ENCODE results near the gene USP9Y. TPM values are rescaled to one million over a fixed set of nuclear protein-coding genes. Genes with fewer than 3 reads are reported as not detected.

USP9Y gene
- total RNA-seq, 2 donors from 2014 or later: 14.0 to 19.1 TPM

GRCh38 chrY:12733625-12734024 lies 32.6 kb downstream of the USP9Y start:
- peak; percentile 99 for ATAC-seq (replicated peaks)
- Mint-ChIP-seq H3K4me3 (peak overlapping the region; percentile 10), H3K4me1 (peaks cover 3% of the 10 kb centered on the region), H3K27ac (no peak overlapping the region), H3K9me3 (no peaks in the 10 kb centered on the region), H3K27me3 (no peaks in the 10 kb centered on the region), H3K36me3 (ENCODE audit: low read depth) (peaks cover 61% of the 10 kb centered on the region)

GRCh38 chrY:12734051-12734450 lies 33.0 kb downstream of the USP9Y start:
- Mint-ChIP-seq H3K4me1 (peaks cover 3% of the 10 kb centered on the region), H3K36me3 (ENCODE audit: low read depth) (peaks cover 61% of the 10 kb centered on the region), H3K27me3 (no peaks in the 10 kb centered on the region), H3K9me3 (no peaks in the 10 kb centered on the region), H3K27ac (no peak overlapping the region), H3K4me3 (peak overlapping the region; percentile 10)
- ATAC-seq (replicated peaks): no peak

DNA sequence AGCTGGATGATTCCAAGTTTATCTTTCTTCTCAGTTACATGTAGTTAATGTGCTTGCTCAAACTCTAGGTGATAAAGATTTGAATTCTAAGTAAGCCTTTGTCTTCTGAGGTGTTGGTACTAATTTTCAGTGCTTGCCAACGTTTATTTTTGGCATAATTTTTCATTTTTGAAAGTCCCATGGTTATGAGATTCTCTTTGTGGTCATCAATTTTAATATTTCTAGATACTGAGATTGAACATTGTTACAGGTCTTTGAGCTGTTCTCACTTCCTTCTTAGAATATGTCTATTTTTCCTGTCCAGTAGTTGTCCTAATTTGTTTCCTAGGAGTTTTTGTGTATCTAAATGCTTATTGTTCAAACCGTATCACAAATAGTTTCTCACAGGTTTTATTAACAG lies 40.4 kb downstream of the USP9Y start:
- no peaks in the 10 kb centered on the region for H3K9me3 Mint-ChIP-seq
- H3K27me3 Mint-ChIP-seq: no peaks in the 10 kb centered on the region
- no peak overlapping the region for H3K4me3 Mint-ChIP-seq
- H3K4me1 Mint-ChIP-seq: no peaks in the 10 kb centered on the region
- H3K36me3 Mint-ChIP-seq (ENCODE audit: low read depth): peaks cover 70% of the 10 kb centered on the region
- no peak for ATAC-seq (replicated peaks)
- H3K27ac Mint-ChIP-seq: no peak overlapping the region

DNA sequence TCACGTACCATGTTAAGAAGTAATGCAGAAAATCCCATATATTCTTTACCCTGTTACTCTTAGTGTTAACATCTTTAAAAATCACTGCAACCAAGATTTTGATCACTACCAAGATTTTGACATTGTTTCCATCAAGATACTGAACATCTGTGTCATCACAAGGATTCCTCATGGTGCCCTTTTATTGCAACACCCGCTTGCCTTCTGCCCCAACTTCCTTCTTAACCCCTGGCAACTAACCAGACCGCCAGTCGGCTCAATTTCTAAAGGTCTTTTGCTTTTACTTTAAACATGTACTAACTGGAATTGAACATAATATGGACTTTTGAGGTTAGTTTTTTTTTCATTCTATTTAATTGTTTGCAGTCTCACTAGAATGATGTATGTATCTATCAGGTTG lies 41.7 kb downstream of the USP9Y start:
- Mint-ChIP-seq H3K27me3 (no peaks in the 10 kb centered on the region), H3K4me1 (no peaks in the 10 kb centered on the region), H3K36me3 (ENCODE audit: low read depth) (peaks cover 77% of the 10 kb centered on the region), H3K27ac (no peak overlapping the region), H3K9me3 (no peaks in the 10 kb centered on the region), H3K4me3 (no peak overlapping the region)
- ATAC-seq (replicated peaks): no peak

DNA sequence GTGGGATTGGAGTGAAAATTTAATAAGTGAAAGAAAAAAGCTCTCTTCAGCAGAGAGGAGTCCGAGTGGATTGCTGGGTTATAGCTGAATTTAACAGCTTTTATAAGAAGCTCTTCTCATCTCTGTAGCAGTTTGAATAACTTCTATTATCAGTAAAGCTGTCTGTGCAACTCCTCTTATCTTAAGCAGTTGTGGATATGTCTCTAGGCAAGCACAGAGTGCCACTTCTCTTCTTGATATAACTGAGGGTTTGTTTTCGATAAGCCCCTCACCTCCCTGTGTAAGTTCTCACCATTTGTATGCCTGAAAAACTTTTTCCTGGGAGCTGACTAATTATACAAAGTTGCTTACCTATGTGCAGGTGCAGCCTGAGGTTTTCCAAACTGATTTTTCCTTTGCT lies 43.1 kb downstream of the USP9Y start:
- H3K9me3 Mint-ChIP-seq: no peaks in the 10 kb centered on the region
- H3K4me3 Mint-ChIP-seq: no peak overlapping the region
- no peak overlapping the region for H3K27ac Mint-ChIP-seq
- no peaks in the 10 kb centered on the region for H3K4me1 Mint-ChIP-seq
- H3K36me3 Mint-ChIP-seq (ENCODE audit: low read depth): peaks cover 67% of the 10 kb centered on the region
- ATAC-seq (replicated peaks): no peak
- no peaks in the 10 kb centered on the region for H3K27me3 Mint-ChIP-seq

- Mint-ChIP-seq H3K27me3 (no peaks in the 10 kb centered on the region), H3K4me1 (no peaks in the 10 kb centered on the region), H3K4me3 (no peak overlapping the region), H3K9me3 (no peaks in the 10 kb centered on the region), H3K36me3 (ENCODE audit: low read depth) (peaks cover 43% of the 10 kb centered on the region), H3K27ac (no peak overlapping the region)
- ATAC-seq (replicated peaks): peak; percentile 24
Measured at GRCh38 chrY:12749293-12749692, 48.3 kb downstream of the USP9Y start.

DNA sequence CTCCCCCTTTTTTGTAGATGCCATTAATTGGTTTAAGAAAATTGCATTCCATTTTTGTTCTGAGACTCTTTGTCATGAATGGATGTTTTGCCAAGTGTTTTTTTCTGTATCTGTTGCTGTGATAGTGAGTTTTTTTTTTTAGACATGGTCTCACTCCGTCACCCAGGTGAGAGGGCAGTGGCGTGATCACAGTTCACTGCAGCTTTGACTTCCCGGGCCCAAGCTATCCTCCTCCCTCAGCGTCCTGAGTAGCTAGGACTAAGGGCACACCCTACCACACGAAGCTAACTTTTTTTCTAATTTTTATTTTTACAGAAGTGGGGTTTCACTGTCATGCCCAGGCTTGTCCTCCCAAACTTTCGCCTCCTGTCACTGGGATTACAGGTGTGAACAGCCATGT lies 51.8 kb downstream of the USP9Y start:
- H3K36me3 Mint-ChIP-seq (ENCODE audit: low read depth): peaks cover 47% of the 10 kb centered on the region

GRCh38 chrY:12756021-12756420 lies 55.0 kb downstream of the USP9Y start:
- H3K9me3 Mint-ChIP-seq: no peaks in the 10 kb centered on the region
- H3K27me3 Mint-ChIP-seq: no peaks in the 10 kb centered on the region
- H3K4me1 Mint-ChIP-seq: peaks cover 8% of the 10 kb centered on the region
- H3K4me3 Mint-ChIP-seq: peak overlapping the region; percentile 34
- H3K27ac Mint-ChIP-seq: no peak overlapping the region
- H3K36me3 Mint-ChIP-seq (ENCODE audit: low read depth): peaks cover 59% of the 10 kb centered on the region
- peak; percentile 87 for ATAC-seq (replicated peaks)

More for the DNA sequence above, 51.8 kb downstream of the USP9Y start:
- H3K27me3 Mint-ChIP-seq: no peaks in the 10 kb centered on the region
- H3K4me3 Mint-ChIP-seq: no peak overlapping the region
- peaks cover 8% of the 10 kb centered on the region for H3K4me1 Mint-ChIP-seq
- no peak for ATAC-seq (replicated peaks)
- H3K27ac Mint-ChIP-seq: no peak overlapping the region
- no peaks in the 10 kb centered on the region for H3K9me3 Mint-ChIP-seq

DNA sequence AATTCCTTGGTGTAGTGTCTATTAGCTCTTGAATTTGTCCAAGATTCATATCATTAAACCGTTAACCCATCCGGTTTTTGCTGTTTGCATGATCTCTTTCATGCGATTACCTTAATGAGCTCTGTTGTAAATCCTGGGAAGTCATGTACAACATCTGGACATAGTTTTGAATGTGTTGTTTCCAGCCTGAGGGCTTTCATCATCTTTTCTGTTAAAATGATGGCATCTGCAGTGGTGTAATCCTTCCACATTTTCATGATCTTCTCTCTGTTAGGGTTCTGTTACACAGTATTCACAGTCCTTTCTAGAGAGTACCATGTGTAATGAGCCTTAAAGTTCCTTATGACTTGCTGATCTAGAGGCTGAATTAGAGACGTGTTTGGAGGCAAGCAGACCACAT lies 64.9 kb downstream of the USP9Y start:
- Mint-ChIP-seq H3K4me3 (no peak overlapping the region), H3K27me3 (no peaks in the 10 kb centered on the region), H3K9me3 (no peaks in the 10 kb centered on the region), H3K4me1 (no peaks in the 10 kb centered on the region), H3K36me3 (ENCODE audit: low read depth) (peaks cover 46% of the 10 kb centered on the region), H3K27ac (no peak overlapping the region)
- ATAC-seq (replicated peaks): no peak

DNA sequence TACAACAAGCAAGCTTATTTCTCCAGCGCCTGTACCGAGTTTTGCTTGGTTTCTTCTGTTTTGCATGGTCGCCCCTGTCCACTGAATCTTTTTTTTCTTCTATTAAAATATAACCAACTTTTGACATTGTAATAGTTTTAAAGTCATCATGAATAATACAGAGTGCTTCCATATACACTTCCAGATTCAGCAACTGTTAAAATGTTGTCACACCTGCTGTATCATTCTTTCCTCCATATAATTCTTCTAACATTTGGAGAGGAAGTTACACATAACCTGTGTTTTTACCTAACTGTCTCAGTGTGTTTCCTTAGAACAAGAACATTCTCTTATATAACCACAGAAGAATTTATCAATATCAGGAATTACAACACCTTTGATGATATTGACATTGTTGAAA lies 83.5 kb downstream of the USP9Y start:
- Mint-ChIP-seq H3K27me3 (no peaks in the 10 kb centered on the region), H3K9me3 (no peaks in the 10 kb centered on the region), H3K4me3 (no peak overlapping the region), H3K4me1 (peaks cover 8% of the 10 kb centered on the region), H3K27ac (no peak overlapping the region), H3K36me3 (ENCODE audit: low read depth) (peaks cover 82% of the 10 kb centered on the region)
- no peak for ATAC-seq (replicated peaks)

DNA sequence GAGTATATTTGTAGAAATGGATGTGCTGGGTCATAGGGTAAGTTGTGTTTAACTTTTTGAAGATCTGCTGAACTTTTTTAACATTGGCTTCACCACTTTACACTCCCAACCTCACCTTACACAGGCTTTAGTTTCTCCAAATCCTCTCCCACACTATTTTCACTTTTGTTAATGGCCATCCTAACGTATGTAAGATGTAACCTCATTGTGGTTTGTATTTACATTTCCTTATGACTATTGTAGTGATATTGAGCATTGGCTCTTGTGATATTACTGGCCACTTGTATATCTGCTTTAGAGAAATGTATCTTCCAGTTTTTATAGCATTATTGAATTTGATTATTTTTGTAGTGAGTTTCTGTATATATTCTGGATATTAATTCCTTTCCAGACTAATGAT lies 93.0 kb downstream of the USP9Y start:
- Mint-ChIP-seq H3K27ac (no peak overlapping the region), H3K4me3 (no peak overlapping the region), H3K27me3 (no peaks in the 10 kb centered on the region), H3K4me1 (no peaks in the 10 kb centered on the region), H3K9me3 (no peaks in the 10 kb centered on the region), H3K36me3 (ENCODE audit: low read depth) (peaks cover 68% of the 10 kb centered on the region)
- peak; percentile 59 for ATAC-seq (replicated peaks)

- Mint-ChIP-seq H3K9me3 (no peaks in the 10 kb centered on the region), H3K36me3 (ENCODE audit: low read depth) (peaks cover 73% of the 10 kb centered on the region), H3K27ac (no peak overlapping the region), H3K4me1 (no peaks in the 10 kb centered on the region), H3K27me3 (no peaks in the 10 kb centered on the region), H3K4me3 (no peak overlapping the region)
- ATAC-seq (replicated peaks): no peak
Measured at GRCh38 chrY:12808046-12808445, 107.0 kb downstream of the USP9Y start.

GRCh38 chrY:12809034-12809433 lies 108.0 kb downstream of the USP9Y start:
- no peaks in the 10 kb centered on the region for H3K27me3 Mint-ChIP-seq
- H3K9me3 Mint-ChIP-seq: no peaks in the 10 kb centered on the region
- no peak for ATAC-seq (replicated peaks)
- H3K36me3 Mint-ChIP-seq (ENCODE audit: low read depth): peaks cover 69% of the 10 kb centered on the region
- H3K27ac Mint-ChIP-seq: peak overlapping the region; percentile 36
- no peak overlapping the region for H3K4me3 Mint-ChIP-seq
- H3K4me1 Mint-ChIP-seq: no peaks in the 10 kb centered on the region

DNA sequence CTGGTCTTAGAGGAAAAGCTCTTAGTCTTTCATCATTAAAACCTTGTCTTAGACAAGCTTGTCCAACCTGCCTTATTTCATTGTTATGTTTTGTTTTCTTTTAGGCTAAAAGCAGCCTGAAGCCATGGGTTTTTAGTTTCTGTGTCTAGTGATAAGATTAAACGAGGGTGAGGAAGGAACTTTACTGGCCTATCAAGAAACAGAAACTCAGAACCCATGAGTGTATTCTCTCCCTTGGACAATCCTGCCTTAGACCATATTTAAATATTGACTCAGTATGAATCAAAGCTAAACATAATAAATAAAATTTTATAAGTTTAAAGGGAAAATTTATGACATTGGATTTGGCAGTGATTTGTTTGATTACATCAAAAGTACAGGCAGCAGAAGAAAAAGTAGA lies 122.4 kb downstream of the USP9Y start:
- Mint-ChIP-seq H3K4me3 (no peak overlapping the region), H3K36me3 (ENCODE audit: low read depth) (peaks cover 79% of the 10 kb centered on the region), H3K27ac (no peak overlapping the region), H3K4me1 (no peaks in the 10 kb centered on the region), H3K27me3 (no peaks in the 10 kb centered on the region), H3K9me3 (no peaks in the 10 kb centered on the region)
- no peak for ATAC-seq (replicated peaks)

DNA sequence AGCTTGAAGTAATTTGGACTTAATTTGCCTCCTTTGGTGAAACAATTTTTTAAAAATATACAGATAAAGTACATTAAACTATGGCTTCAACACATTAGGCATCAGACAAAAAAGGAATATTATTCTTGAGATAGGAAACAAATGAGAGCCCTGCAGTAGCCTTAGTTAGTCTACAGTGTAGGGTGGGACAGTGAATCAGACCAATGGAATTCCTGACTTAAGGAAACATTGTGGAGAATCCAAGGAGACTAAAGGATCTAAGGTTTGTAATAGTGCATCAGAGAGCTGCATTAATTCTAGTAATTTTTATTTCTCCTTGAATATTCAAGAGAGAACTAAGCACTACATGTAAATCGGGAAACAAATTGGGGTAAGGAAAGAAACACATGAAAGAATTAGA lies 125.8 kb downstream of the USP9Y start:
- H3K36me3 Mint-ChIP-seq (ENCODE audit: low read depth): peaks cover 57% of the 10 kb centered on the region
- no peaks in the 10 kb centered on the region for H3K9me3 Mint-ChIP-seq
- no peaks in the 10 kb centered on the region for H3K27me3 Mint-ChIP-seq
- H3K4me1 Mint-ChIP-seq: no peaks in the 10 kb centered on the region
- H3K4me3 Mint-ChIP-seq: no peak overlapping the region
- no peak overlapping the region for H3K27ac Mint-ChIP-seq
- no peak for ATAC-seq (replicated peaks)

DNA sequence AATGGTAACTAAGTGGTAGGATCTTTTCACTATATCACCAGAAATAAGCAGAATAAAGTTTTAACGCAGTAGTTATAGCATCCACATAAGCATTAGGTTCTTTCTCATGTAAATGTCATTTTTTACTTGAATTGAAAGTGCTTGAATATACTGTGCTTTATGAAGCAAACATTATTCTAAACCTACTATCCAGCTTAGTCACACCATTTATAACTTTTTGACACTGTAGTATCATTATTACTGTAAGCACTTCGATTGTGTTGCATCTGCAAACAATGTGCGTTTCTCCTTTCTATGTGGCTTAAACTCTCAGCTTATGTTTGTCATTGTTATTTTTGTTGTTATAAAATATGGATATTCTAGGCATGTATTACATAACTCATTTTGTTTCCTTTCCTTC lies 132.3 kb downstream of the USP9Y start:
- no peaks in the 10 kb centered on the region for H3K4me1 Mint-ChIP-seq

More for the DNA sequence above, 132.3 kb downstream of the USP9Y start:
- Mint-ChIP-seq H3K27me3 (no peaks in the 10 kb centered on the region), H3K27ac (no peak overlapping the region), H3K9me3 (no peaks in the 10 kb centered on the region), H3K36me3 (ENCODE audit: low read depth) (peaks cover 23% of the 10 kb centered on the region), H3K4me3 (no peak overlapping the region)
- peak; percentile 64 for ATAC-seq (replicated peaks)

Data from activated T-helper 17 cell treated with anti-CD3 and anti-CD28 coated beads, Interleukin-2, amount 50 U/mL, for 72 hours (primary cell).